Caco-2 (cell line): ENCODE results near the gene IL11RA. TPM values are rescaled to one million over a fixed set of nuclear protein-coding genes. Genes with fewer than 3 reads are reported as not detected.

Experiments used
- BruUV-seq: library from RNA; stranded (reverse); fragments of 400-500 nt; replicated peaks from 2 replicates; lab custom pipeline; 2021; lab: Mats Ljungman, UMichigan
- CTCF ChIA-PET: fragments of 300-600 bp; sonication (Branson Sonifier 250); formaldehyde crosslinking; loops from one replicate; lab custom pipeline; 2022; ENCODE audit warnings: antibody characterized with exemption; lab: Charles Lee
- POLR2A ChIA-PET: fragments of 300-600 bp; sonication (Branson Sonifier 250); formaldehyde crosslinking; loops from one replicate; lab custom pipeline; 2022; ENCODE audit warnings: antibody characterized with exemption; lab: Charles Lee
- DNase-seq, 2 experiments: peaks; one replicate each; pipeline versions ENCODE4 v3.0.0 to v3.0.0-alpha.2; 2020 to 2022
- H3K27me3 ChIP-seq: replicated peaks from 2 replicates; pipeline ENCODE4 v1.6.0; 2011; ENCODE audit warnings: low read length; ENCODE audit not compliant: control insufficient read depth, insufficient read depth
- H3K36me3 ChIP-seq: 2 replicates; pipeline ENCODE4 v1.5.1; 2011; ENCODE audit warnings: low read length; ENCODE audit not compliant: control insufficient read depth, insufficient read depth
- H3K4me1 ChIP-seq: fragments of 250-450 bp; sonication (Bioruptor Pico); 2 replicates; pipeline ENCODE4 v1.5.1; 2020; ENCODE audit warnings: mild to moderate bottlenecking
- H3K4me3 ChIP-seq: 2 replicates; pipeline ENCODE4 v1.5.1; 2011; ENCODE audit warnings: low read depth, mild to moderate bottlenecking, control low read depth, low read length
- H3K9me3 ChIP-seq: fragments of 250-450 bp; sonication (Bioruptor Pico); 2 replicates; pipeline ENCODE4 v1.5.1; 2020; ENCODE audit warnings: mild to moderate bottlenecking, moderate library complexity
- H3K27ac Mint-ChIP-seq: one replicate; pipeline ENCODE4 v1.8.0; 2022; ENCODE audit warnings: mixed read lengths; ENCODE audit not compliant: unreplicated experiment
- H3K27me3 Mint-ChIP-seq: one replicate; pipeline ENCODE4 v1.8.0; 2022; ENCODE audit warnings: mixed read lengths; ENCODE audit not compliant: insufficient read depth, unreplicated experiment
- H3K36me3 Mint-ChIP-seq: one replicate; pipeline ENCODE4 v1.8.0; 2022; ENCODE audit warnings: mild to moderate bottlenecking, mixed read lengths; ENCODE audit not compliant: insufficient read depth, unreplicated experiment
- H3K4me1 Mint-ChIP-seq: one replicate; pipeline ENCODE4 v1.8.0; 2022; ENCODE audit warnings: low read depth, mixed read lengths; ENCODE audit not compliant: unreplicated experiment
- H3K4me3 Mint-ChIP-seq: one replicate; pipeline ENCODE4 v1.8.0; 2022; ENCODE audit warnings: mild to moderate bottlenecking, moderate library complexity, mixed read lengths; ENCODE audit not compliant: unreplicated experiment
- H3K9me3 Mint-ChIP-seq: one replicate; pipeline ENCODE4 v1.8.0; 2022; ENCODE audit warnings: mixed read lengths; ENCODE audit not compliant: unreplicated experiment
- intact Hi-C: fragments of 100-400 bp; cut with micrococcal nuclease; formaldehyde crosslinking; loops from one replicate; pipeline ENCODE4 v1.10.0; 2022; ENCODE audit not compliant: unreplicated experiment
- total RNA-seq: library from RNA; stranded (reverse); gene quantifications from 2 replicates; pipeline ENCODE4 v1.2.3, GENCODE V29; 2022
- TF ChIP-seq, protein P1 (sequence below), 2 experiments: fragments of 200-600 bp in 1 of 2; IDR thresholded peaks; 1 replicate in 1 of 2; 2 replicates in 1 of 2; pipeline versions ENCODE4 v1.5.1 to v1.8.0; 2011 to 2022; ENCODE audit warnings: antibody characterized with exemption in 1 of 2, control low read depth in 1 of 2, inconsistent platforms in 1 of 2, low read depth in 1 of 2, low read length in 1 of 2, mild to moderate bottlenecking in 1 of 2, moderate library complexity in 1 of 2; ENCODE audit not compliant: insufficient read depth in 1 of 2, severe bottlenecking in 1 of 2, unreplicated experiment in 1 of 2

Gene IL11RA
- total RNA-seq, 1 experiment from 2014 or later: 5.6 TPM

DNA sequence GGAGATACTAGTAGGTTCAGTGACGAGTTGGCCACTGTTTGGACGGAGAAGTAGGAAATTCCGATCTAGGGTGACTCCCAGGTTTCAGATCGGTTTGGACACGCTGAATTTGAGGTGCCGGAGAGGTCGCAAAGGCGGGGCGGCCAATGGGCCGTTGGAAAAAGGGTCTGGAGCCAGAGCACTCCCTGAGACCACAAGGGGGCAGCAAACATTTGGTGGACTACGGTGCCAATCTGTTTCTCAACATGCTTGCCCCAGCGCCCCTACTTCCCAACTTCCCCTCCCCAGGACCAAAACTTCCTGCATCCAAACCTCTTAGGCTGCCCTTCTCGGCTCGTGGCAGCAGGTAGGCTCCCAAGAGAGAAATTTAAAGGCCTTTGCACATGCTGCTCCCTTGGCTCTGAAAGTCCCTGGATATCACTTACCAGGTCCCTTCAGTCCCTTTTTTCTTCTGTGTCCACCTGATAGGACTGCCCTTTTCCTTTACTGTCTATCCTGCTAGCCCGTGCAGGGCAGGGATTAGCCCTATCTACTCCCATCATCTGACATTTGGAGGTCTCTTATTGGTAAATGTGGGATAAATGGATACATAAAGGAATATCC is 39.1 kb upstream of the IL11RA start:
- Histone ChIP-seq H3K36me3 (peaks cover 2% of the 10 kb centered on the region; the same call in 1 of the 2 replicates), H3K4me1 (no peaks in the 10 kb centered on the region), H3K4me3 (peak overlapping the region; percentile 92), H3K27me3 (no peaks in the 10 kb centered on the region), H3K9me3 (no peaks in the 10 kb centered on the region)
- no peaks in the 10 kb centered on the region for H3K27me3 Mint-ChIP-seq
- H3K4me1 Mint-ChIP-seq: no peaks in the 10 kb centered on the region
- H3K27ac Mint-ChIP-seq: peak overlapping the region; percentile 91
- H3K36me3 Mint-ChIP-seq: peaks cover 14% of the 10 kb centered on the region
- intact Hi-C loops: loop anchor here (1.0 to 5.0 kb wide), 3 partner anchors 7 to 89 kb away; partner anchors contain the start of gene DCTN3
- H3K9me3 Mint-ChIP-seq: no peaks in the 10 kb centered on the region
- H3K4me3 Mint-ChIP-seq: peak overlapping the region; percentile 86
- TF ChIP-seq, protein P1, sequence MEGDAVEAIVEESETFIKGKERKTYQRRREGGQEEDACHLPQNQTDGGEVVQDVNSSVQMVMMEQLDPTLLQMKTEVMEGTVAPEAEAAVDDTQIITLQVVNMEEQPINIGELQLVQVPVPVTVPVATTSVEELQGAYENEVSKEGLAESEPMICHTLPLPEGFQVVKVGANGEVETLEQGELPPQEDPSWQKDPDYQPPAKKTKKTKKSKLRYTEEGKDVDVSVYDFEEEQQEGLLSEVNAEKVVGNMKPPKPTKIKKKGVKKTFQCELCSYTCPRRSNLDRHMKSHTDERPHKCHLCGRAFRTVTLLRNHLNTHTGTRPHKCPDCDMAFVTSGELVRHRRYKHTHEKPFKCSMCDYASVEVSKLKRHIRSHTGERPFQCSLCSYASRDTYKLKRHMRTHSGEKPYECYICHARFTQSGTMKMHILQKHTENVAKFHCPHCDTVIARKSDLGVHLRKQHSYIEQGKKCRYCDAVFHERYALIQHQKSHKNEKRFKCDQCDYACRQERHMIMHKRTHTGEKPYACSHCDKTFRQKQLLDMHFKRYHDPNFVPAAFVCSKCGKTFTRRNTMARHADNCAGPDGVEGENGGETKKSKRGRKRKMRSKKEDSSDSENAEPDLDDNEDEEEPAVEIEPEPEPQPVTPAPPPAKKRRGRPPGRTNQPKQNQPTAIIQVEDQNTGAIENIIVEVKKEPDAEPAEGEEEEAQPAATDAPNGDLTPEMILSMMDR (IDR thresholded peaks at IDR 0.05; ENCODE audit: insufficient read depth in 1 of 2, low read depth in 1 of 2, low read length in 1 of 2, severe bottlenecking in 1 of 2, unreplicated experiment in 1 of 2): peak; percentile 72 to 87
- CTCF ChIA-PET: interaction anchor here (2.4 kb wide), 1 partner anchor 21 kb away, joined by 8 read pairs; no protein-coding TSS in a partner anchor
- BruUV-seq: no TSS peak
- POLR2A ChIA-PET: no interaction called here
- peak; percentile 80 to 84 for DNase-seq

DNA sequence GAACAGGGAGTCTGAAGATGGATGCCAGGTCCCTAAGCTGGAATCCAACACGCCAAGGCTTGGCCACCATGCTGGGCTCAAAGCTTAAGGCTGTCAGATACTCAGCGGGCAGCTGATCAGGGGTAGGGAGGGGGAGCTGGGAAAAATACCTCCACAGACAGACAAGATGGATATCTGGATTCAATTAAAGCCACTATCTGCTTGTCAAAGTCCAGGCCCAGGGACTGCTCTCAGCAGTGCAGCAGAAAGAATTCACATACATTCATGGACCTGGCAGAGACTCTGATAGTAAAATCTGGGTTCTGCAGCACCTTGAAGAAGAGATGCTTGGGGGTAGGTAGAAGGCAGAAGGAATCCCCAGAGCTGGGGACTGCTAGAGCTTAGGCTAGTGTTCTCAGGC is 36.9 kb upstream of the IL11RA start:
- no peaks in the 10 kb centered on the region for H3K27me3 ChIP-seq
- no peak overlapping the region for H3K27ac Mint-ChIP-seq
- peaks cover 2% of the 10 kb centered on the region; the same call in 1 of the 2 replicates for H3K36me3 ChIP-seq
- POLR2A ChIA-PET: no interaction called here
- H3K4me1 ChIP-seq: 0 out of 2 replicates have a peak, but pooled peaks cover 4% of the 10 kb centered on the region
- no peaks in the 10 kb centered on the region for H3K9me3 Mint-ChIP-seq
- peaks cover 14% of the 10 kb centered on the region for H3K36me3 Mint-ChIP-seq
- DNase-seq: no peak
- no TSS peak for BruUV-seq
- no peak overlapping the region for H3K4me3 Mint-ChIP-seq
- intact Hi-C loops: no loop called here
- TF ChIP-seq, protein P1 (IDR thresholded peaks at IDR 0.05; ENCODE audit: insufficient read depth in 1 of 2, low read depth in 1 of 2, low read length in 1 of 2, severe bottlenecking in 1 of 2, unreplicated experiment in 1 of 2): no peak
- peaks cover 8% of the 10 kb centered on the region for H3K4me1 Mint-ChIP-seq
- CTCF ChIA-PET: interaction anchor here (1.0 to 1.8 kb wide), 3 partner anchors 11 to 22 kb away, joined by 3 to 5 read pairs (median 4); no protein-coding TSS in a partner anchor
- H3K27me3 Mint-ChIP-seq: no peaks in the 10 kb centered on the region
- no peaks in the 10 kb centered on the region for H3K9me3 ChIP-seq
- no peak overlapping the region for H3K4me3 ChIP-seq

DNA sequence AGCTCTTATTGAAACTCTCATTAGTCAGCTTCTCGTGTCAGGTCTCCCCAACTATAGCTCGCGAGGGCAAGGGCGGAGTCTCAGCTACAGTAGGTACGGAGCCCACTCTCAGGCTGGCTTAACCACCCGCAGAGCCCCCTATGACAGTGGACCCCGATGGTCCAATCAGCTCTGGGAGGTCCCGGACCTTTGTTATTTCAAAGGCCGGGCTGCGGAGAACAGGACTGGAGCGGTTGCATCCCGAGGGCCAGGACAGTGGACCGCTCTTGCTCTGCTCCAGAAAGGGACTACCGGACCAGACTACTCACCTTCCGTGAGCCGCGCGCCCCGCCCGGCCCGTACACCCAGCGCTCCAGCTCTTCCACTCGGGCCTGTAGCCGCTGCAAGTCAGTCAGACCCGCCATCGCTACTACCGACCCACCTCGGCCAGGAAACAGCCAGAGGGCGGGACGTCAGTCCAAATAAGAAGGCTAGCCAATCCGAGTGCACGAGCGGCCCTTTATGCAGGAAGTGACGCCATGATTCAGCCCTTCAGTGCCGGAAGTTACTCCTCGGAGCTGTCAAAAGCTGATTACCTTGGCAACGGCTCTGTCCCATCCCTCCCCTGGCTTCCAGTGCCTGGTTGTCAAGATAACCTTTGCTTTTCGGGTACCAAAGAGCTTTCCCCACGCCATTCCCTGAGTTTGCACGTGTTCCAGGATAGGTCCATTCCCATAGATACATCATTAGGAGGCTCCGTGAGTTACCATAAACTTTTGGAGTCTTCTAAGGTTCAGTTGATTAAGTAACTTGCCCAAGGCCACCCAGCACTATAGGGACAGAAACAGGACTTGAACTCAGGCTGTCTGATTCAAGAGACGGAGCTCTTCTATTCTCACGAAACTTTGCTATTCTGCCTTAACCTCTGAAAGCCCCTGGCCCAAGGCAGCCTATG is 31.7 kb upstream of the IL11RA start, which contains the start of gene DCTN3:
TSS of gene DCTN3 (minus strand) at position 435 of the 934 bp plus-strand sequence. CDS start at position 404, 31 bp downstream.
- Mint-ChIP-seq H3K4me3 (peak within 1 kb of the TSS; percentile 73), H3K27me3 (no peaks in the 10 kb centered on the region), H3K4me1 (peaks cover 8% of the 10 kb centered on the region), H3K27ac (peak within 1 kb of the TSS; percentile 83), H3K36me3 (peaks cover 6% of the 10 kb centered on the region), H3K9me3 (no peaks in the 10 kb centered on the region)
- TSS peak; percentile 48 for BruUV-seq
- Histone ChIP-seq H3K27me3 (no peaks in the 10 kb centered on the region; the same call in 1 of the 2 replicates), H3K9me3 (no peaks in the 10 kb centered on the region), H3K4me3 (peak within 1 kb of the TSS; percentile 53), H3K4me1 (peaks cover 7% of the 10 kb centered on the region; the same call in 1 of the 2 replicates), H3K36me3 (peaks cover 2% of the 10 kb centered on the region; the same call in 1 of the 2 replicates)
- DNase-seq: peak; percentile 90 to 93
- intact Hi-C loops: loop anchor here (1.0 kb wide), 1 partner anchor 8 kb away; the partner anchor contains the start of gene RPP25L
- ChIA-PET CTCF (interaction anchor here (0.6 to 1.7 kb wide), 4 partner anchors 9 to 273 kb away, joined by 4 to 14 read pairs (median 6); partner anchors contain the start of genes ARID3C and GALT), POLR2A (interaction anchor here (0.6 kb wide), 1 partner anchor 268 kb away, joined by 3 read pairs; no protein-coding TSS in a partner anchor)
- TF ChIP-seq, protein P1 (IDR thresholded peaks at IDR 0.05; ENCODE audit: insufficient read depth in 1 of 2, low read depth in 1 of 2, low read length in 1 of 2, severe bottlenecking in 1 of 2, unreplicated experiment in 1 of 2): no peak
